Smooth muscle cell (in vitro differentiated cells): ENCODE data around the gene TNNI2. TPM values are rescaled to one million over a fixed set of nuclear protein-coding genes. Genes with fewer than 3 reads are reported as not detected.

ENCODE experiments used
- DNase-seq: peaks from one replicate; lab custom pipeline; 2025; ENCODE audit not compliant: unreplicated experiment; lab: John Stamatoyannopoulos, UW
- H2AFZ ChIP-seq: fragments of 200-600 bp; sonication (generic); 2 replicates; pipeline ENCODE4 v1.6.0; 2016; ENCODE audit warnings: antibody characterized with exemption, low read depth, mild to moderate bottlenecking
- H3F3A ChIP-seq: fragments of 200-600 bp; sonication (generic); 2 replicates; pipeline ENCODE4 v1.6.0; 2017; ENCODE audit warnings: antibody characterized with exemption, low read depth
- H3K27ac ChIP-seq: fragments of 200-600 bp; sonication (generic); 2 replicates; pipeline ENCODE4 v1.5.1; 2016; ENCODE audit warnings: low read depth, mild to moderate bottlenecking
- H3K27me3 ChIP-seq: fragments of 200-600 bp; sonication (generic); 2 replicates; pipeline ENCODE4 v1.6.1; 2016; ENCODE audit warnings: low read depth, mild to moderate bottlenecking
- H3K36me3 ChIP-seq: fragments of 200-600 bp; sonication (generic); 2 replicates; pipeline ENCODE4 v1.5.1; 2016; ENCODE audit warnings: low read depth
- H3K4me1 ChIP-seq: fragments of 200-600 bp; sonication (generic); 2 replicates; pipeline ENCODE4 v1.5.1; 2016; ENCODE audit warnings: low read depth
- H3K4me2 ChIP-seq: fragments of 200-600 bp; sonication (generic); 2 replicates; pipeline ENCODE4 v1.6.0; 2016; ENCODE audit warnings: mild to moderate bottlenecking
- H3K4me3 ChIP-seq: fragments of 200-600 bp; sonication (generic); 2 replicates; pipeline ENCODE4 v1.5.1; 2016; ENCODE audit warnings: mild to moderate bottlenecking
- H3K79me2 ChIP-seq: fragments of 200-600 bp; sonication (generic); 2 replicates; pipeline ENCODE4 v1.6.0; 2016; ENCODE audit warnings: low read depth, mild to moderate bottlenecking
- H3K9ac ChIP-seq: fragments of 200-600 bp; sonication (generic); 2 replicates; pipeline ENCODE4 v1.6.0; 2016; ENCODE audit warnings: low read depth
- H3K9me3 ChIP-seq: fragments of 200-600 bp; sonication (generic); replicated peaks from 2 replicates; pipeline ENCODE4 v1.5.1; 2016; ENCODE audit warnings: low read depth
- H4K20me1 ChIP-seq: fragments of 200-600 bp; sonication (generic); 2 replicates; pipeline ENCODE4 v1.6.0; 2016; ENCODE audit warnings: low read depth
- WGBS: methylation state at CpG from one replicate; pipeline ENCODE4 v1.1.7; 2016; ENCODE audit warnings: low lambda C conversion rate; 5-methylcytosine and 5-hydroxymethylcytosine counted together
- polyA plus RNA-seq: library from polyadenylated mRNA; unstranded; fragments of >200 nt; fragmentation: Nextera tagmentation; extraction: Ambion mirVana; gene quantifications from 2 replicates; pipeline ENCODE4 v1.2.1, GENCODE V29; 2016
- total RNA-seq: library from RNA; depleted of rRNA; stranded (reverse); fragments of >200 nt; gene quantifications from 2 replicates; pipeline ENCODE4 v1.2.3, GENCODE V29; 2014
- TF ChIP-seq, protein P1 (sequence below): fragments of 200-600 bp; sonication (generic); IDR thresholded peaks from 2 replicates; pipeline ENCODE4 v1.5.1; 2017; ENCODE audit warnings: borderline replicate concordance, mild to moderate bottlenecking, antibody characterized with exemption; ENCODE audit not compliant: insufficient read depth, poor library complexity, severe bottlenecking

The TNNI2 gene
- total and polyA plus RNA-seq, 2 experiments from 2014 or later, result 0.94 to 1.2 TPM

DNA sequence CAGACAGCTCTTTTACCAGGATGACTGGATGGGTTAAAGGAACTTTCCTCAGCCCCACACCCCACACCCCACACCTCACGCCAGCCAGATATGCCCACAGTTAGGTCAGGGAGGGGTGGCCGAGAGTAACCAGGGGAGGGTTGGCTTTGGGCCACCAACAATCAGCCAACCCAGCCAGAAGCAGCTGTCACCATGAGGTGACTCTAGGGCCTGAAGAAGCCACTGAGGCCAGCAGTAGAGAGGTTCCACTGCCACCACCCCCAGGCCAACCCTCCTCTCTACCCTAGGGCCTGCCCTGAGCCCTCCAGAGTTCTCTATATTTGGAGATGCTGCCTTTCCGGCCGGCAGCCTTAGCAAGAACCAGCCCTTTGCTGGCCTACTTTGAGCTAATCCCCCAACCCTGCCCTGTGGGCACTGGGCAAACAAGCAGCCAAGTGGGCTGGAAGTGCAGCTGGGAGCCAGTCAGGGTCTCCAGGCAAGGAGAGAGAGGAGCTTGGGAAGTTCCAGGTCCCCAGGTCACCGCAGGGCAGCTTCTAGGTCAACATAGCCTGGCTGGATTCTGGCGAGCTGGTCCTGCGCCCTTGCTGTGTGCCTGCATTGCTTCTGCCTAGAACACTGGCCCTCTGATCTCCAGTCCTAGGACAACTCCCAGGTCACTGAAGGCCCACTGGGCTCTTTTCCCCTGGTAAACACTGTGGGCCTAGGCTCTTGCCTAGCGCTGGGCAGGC lies 16.0 kb upstream of the TNNI2 start:
- no peak overlapping the region for H2AFZ ChIP-seq
- no peak overlapping the region for H3K9ac ChIP-seq
- TF ChIP-seq, protein P1, sequence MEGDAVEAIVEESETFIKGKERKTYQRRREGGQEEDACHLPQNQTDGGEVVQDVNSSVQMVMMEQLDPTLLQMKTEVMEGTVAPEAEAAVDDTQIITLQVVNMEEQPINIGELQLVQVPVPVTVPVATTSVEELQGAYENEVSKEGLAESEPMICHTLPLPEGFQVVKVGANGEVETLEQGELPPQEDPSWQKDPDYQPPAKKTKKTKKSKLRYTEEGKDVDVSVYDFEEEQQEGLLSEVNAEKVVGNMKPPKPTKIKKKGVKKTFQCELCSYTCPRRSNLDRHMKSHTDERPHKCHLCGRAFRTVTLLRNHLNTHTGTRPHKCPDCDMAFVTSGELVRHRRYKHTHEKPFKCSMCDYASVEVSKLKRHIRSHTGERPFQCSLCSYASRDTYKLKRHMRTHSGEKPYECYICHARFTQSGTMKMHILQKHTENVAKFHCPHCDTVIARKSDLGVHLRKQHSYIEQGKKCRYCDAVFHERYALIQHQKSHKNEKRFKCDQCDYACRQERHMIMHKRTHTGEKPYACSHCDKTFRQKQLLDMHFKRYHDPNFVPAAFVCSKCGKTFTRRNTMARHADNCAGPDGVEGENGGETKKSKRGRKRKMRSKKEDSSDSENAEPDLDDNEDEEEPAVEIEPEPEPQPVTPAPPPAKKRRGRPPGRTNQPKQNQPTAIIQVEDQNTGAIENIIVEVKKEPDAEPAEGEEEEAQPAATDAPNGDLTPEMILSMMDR, result no peak
- H3K36me3 ChIP-seq, result no peaks in the 10 kb centered on the region
- no peak overlapping the region for H3K27ac ChIP-seq
- H3K9me3 ChIP-seq, result no peaks in the 10 kb centered on the region
- peaks cover 22% of the 10 kb centered on the region for H3F3A ChIP-seq
- 85% methylated on average over 8 of the region's 8 CpGs for WGBS
- H3K79me2 ChIP-seq, result no peaks in the 10 kb centered on the region
- H3K4me1 ChIP-seq, result no peaks in the 10 kb centered on the region
- no peak overlapping the region for H3K4me2 ChIP-seq
- no peak overlapping the region for H3K4me3 ChIP-seq
- no peaks in the 10 kb centered on the region for H4K20me1 ChIP-seq
- no peak for DNase-seq
- H3K27me3 ChIP-seq, result no peaks in the 10 kb centered on the region

DNA sequence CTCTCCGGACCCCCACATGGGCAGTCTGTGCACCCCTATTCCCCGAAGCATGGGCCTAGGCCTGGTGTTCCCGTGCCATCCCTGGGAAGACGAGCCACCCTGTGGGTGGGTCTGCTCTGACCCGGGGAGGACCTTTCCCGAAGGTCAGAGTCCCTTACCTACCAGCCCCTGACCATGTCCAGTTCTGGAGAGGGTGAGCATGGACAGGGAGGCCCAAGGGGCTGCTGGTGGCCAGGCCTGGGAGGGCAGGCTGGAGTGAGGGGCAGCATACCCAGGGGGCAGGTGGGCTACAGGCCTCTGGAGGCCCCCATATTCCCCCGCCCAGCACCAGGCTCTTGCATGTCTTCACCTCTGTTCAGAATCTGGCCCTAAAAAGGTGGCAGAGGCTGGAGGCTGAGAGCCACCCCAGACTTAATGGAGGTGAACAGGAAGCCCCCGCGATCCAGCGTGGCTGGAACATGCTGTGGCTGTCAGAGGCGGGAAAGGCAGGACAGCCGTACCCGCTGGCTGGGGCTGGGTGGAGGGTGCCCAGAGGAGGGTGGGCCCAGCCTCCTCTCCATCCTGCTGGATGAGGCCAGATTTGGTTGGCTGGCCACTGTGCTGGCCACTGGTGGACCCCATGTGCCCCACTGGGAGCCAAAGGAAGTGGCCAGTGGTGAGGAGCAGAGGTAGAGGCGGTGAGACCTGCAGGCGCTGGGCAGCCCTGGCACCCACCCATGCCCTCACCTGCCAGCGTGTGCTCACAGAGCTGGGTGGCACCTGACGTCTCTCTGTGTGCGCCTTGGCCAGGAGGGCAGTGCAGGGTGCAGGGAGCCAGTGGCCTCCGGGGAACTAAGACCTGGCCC lies 15.2 kb upstream of the TNNI2 start:
- WGBS, result 95% methylated on average over 19 of the region's 19 CpGs
- peaks cover 20% of the 10 kb centered on the region for H3F3A ChIP-seq

DNA sequence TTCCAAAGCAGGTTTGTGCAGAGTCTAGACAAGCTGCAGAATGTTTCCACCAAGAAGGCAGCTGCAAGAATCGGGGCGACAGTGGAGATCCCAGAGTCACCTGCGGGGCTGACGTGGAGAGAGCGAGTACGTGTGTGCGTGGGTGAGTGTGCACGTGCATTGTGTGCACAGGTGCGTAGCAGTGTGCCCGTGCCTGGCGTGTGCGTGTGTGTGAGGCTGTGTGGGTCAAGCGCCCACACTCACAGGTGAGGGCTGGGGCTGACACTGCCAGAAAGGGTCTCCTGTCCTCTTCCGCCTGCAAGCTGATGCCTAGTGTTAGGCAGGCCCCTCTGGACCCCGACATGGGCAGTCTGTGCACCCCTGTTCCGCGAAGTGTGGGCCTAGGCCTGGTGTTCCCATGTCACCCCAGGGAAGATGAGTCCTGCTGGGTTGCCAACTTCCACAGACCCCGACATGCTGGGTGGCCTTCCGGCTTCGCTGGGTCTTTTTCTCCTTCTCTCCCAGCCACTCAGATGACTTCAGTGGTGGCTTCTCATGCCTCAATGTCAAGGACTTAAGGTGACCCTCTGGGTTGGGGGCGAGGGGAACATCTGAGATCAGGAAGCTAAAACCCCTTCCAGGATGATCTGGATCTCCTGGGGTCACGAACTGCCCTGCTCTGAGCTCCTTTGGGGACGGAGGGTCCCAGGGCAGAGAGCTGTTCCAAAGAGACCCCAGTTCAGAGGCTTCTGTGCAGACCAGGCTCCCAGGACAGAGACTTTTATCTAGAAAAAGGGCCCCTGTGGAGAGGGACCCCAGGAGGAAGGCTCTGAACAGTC lies 14.4 kb upstream of the TNNI2 start:
- H3K4me2 ChIP-seq, result no peak overlapping the region
- no peaks in the 10 kb centered on the region for H3K36me3 ChIP-seq
- H3K27ac ChIP-seq, result no peak overlapping the region
- no peak overlapping the region for H3K4me3 ChIP-seq
- H3K79me2 ChIP-seq, result no peaks in the 10 kb centered on the region
- DNase-seq, result no peak
- TF ChIP-seq, protein P1, result no peak
- no peak overlapping the region for H3K9ac ChIP-seq
- 95% methylated on average over 22 of the region's 23 CpGs for WGBS
- no peaks in the 10 kb centered on the region for H3K27me3 ChIP-seq
- peaks cover 12% of the 10 kb centered on the region for H3F3A ChIP-seq
- H2AFZ ChIP-seq, result no peak overlapping the region
- no peaks in the 10 kb centered on the region for H3K9me3 ChIP-seq
- no peaks in the 10 kb centered on the region for H4K20me1 ChIP-seq
- no peaks in the 10 kb centered on the region for H3K4me1 ChIP-seq

More for the DNA sequence above, 15.2 kb upstream of the TNNI2 start:
- H3K9ac ChIP-seq, result no peak overlapping the region
- no peaks in the 10 kb centered on the region for H3K27me3 ChIP-seq
- H3K79me2 ChIP-seq, result no peaks in the 10 kb centered on the region
- H3K4me3 ChIP-seq, result no peak overlapping the region
- no peaks in the 10 kb centered on the region for H3K36me3 ChIP-seq
- TF ChIP-seq, protein P1, result no peak
- H3K4me2 ChIP-seq, result no peak overlapping the region
- no peaks in the 10 kb centered on the region for H3K9me3 ChIP-seq
- H2AFZ ChIP-seq, result no peak overlapping the region
- no peak for DNase-seq
- no peaks in the 10 kb centered on the region for H4K20me1 ChIP-seq
- H3K4me1 ChIP-seq, result no peaks in the 10 kb centered on the region
- no peak overlapping the region for H3K27ac ChIP-seq
